Astrocyte (in vitro differentiated cells and primary cell): ENCODE data around the gene ACYP2.

Source experiments
- CTCF ChIP-seq: IDR thresholded peaks from 2 replicates; pipeline ENCODE4 v1.5.1; 2011; ENCODE audit warnings: low read depth, mild to moderate bottlenecking, inconsistent platforms, low read length, moderate library complexity; ENCODE audit not compliant: insufficient read depth
- EZH2 ChIP-seq: IDR thresholded peaks from 2 replicates; pipeline ENCODE4 v1.6.1; 2012; ENCODE audit warnings: mild to moderate bottlenecking, low read length, inconsistent platforms; ENCODE audit not compliant: insufficient read depth

DNA sequence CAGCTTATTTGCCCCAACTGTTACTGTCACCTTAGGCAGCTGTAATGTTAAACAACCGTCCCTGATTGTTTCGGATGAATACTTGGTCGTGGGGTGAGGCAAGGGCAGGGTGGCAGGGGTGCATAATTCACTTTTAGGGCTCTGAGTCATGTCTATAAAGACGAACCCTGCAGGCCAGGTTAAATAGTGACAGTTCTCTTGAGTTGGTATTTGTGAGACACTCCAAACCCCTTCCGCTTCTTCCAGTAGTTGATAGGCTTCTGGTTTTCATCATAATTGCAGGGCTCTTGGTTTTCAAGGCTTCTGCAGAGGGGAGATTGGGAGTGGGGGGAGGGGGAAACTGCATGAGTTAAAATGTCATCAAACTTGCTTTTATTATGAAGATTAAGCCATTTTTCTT lies 237.8 kb downstream of the ACYP2 start:
- TF ChIP-seq CTCF (no peak), EZH2 (no peak)
